A673 (cell line): ENCODE results near the gene PRMT7. TPM values are rescaled to one million over a fixed set of nuclear protein-coding genes. Genes with fewer than 3 reads are reported as not detected.
A peak's percentile ranks its signal among the peaks of the same experiment; 100 is the strongest.

ENCODE experiments used
- BruUV-seq: library from RNA; stranded (reverse); fragments of 400-500 nt; replicated peaks from 2 replicates; lab custom pipeline; 2021; lab: Mats Ljungman, UMichigan
- CTCF ChIA-PET: fragments of 300-600 bp; sonication (Branson Sonifier 250); formaldehyde crosslinking; loops from one replicate; lab custom pipeline; 2022; ENCODE audit warnings: antibody characterized with exemption; lab: Charles Lee
- POLR2A ChIA-PET: fragments of 300-600 bp; sonication (Branson Sonifier 250); formaldehyde crosslinking; loops from one replicate; lab custom pipeline; 2022; ENCODE audit warnings: antibody characterized with exemption; ENCODE audit not compliant: low non-redundant PET; lab: Charles Lee
- DNase-seq: peaks from one replicate; pipeline ENCODE4 v3.0.0-alpha.2; 2015; ENCODE audit warnings: low spot score
- H3K27ac ChIP-seq: fragments of 200-600 bp; sonication (generic); 2 replicates; pipeline ENCODE4 v1.5.1; 2016; ENCODE audit warnings: mixed run types, low read depth, mild to moderate bottlenecking, mixed read lengths, antibody characterized with exemption, low read length; ENCODE audit not compliant: poor library complexity, severe bottlenecking
- H3K27me3 ChIP-seq: fragments of 200-600 bp; sonication (generic); replicated peaks from 2 replicates; pipeline ENCODE4 v1.6.1; 2017; ENCODE audit warnings: mixed run types, low read depth, mild to moderate bottlenecking, mixed read lengths, antibody characterized with exemption, low read length; ENCODE audit not compliant: insufficient read depth, poor library complexity
- H3K36me3 ChIP-seq: fragments of 200-600 bp; sonication (generic); 2 replicates; pipeline ENCODE4 v1.6.1; 2016; ENCODE audit warnings: mixed run types, mild to moderate bottlenecking, mixed read lengths, antibody characterized with exemption, low read length; ENCODE audit not compliant: insufficient read depth, poor library complexity, severe bottlenecking
- H3K4me1 ChIP-seq: fragments of 200-600 bp; sonication (generic); 2 replicates; pipeline ENCODE4 v1.6.1; 2017; ENCODE audit warnings: mixed run types, mild to moderate bottlenecking, mixed read lengths, antibody characterized with exemption, low read length; ENCODE audit not compliant: insufficient read depth, poor library complexity, severe bottlenecking
- H3K4me3 ChIP-seq: fragments of 200-600 bp; sonication (generic); 2 replicates; pipeline ENCODE4 v1.5.1; 2016; ENCODE audit warnings: low read depth, mixed run types, mild to moderate bottlenecking, mixed read lengths, low read length; ENCODE audit not compliant: poor library complexity, severe bottlenecking
- H3K9me3 ChIP-seq: fragments of 200-600 bp; sonication (generic); 2 replicates; pipeline ENCODE4 v1.6.1; 2016; ENCODE audit warnings: mixed run types, low read depth, mild to moderate bottlenecking, mixed read lengths, antibody characterized with exemption, low read length; ENCODE audit not compliant: poor library complexity, severe bottlenecking
- EZH2 ChIP-seq: fragments of 200-600 bp; sonication (generic); IDR thresholded peaks from 2 replicates; pipeline ENCODE4 v1.6.1; 2017; ENCODE audit warnings: borderline replicate concordance, low read depth, mild to moderate bottlenecking, mixed read lengths, antibody characterized with exemption, low read length; ENCODE audit not compliant: poor library complexity, severe bottlenecking
- intact Hi-C: fragments of 100-400 bp; cut with micrococcal nuclease; formaldehyde crosslinking; loops from one replicate; pipeline ENCODE4 v1.10.0; 2022; ENCODE audit not compliant: unreplicated experiment
- total RNA-seq: library from RNA; stranded (reverse); gene quantifications from 2 replicates; pipeline ENCODE4 v1.2.3, GENCODE V29; 2021
- TF ChIP-seq, protein P1 (sequence below): fragments of 300-800, 200-600 bp; sonication (generic); conservative IDR thresholded peaks from 2 replicates; pipeline ENCODE4 v1.5.1; 2017; ENCODE audit warnings: low read depth, mild to moderate bottlenecking, antibody characterized with exemption, low read length, moderate library complexity, mixed read lengths

PRMT7 gene
- total RNA-seq, 1 experiment from 2014 or later, result 66.2 TPM

DNA sequence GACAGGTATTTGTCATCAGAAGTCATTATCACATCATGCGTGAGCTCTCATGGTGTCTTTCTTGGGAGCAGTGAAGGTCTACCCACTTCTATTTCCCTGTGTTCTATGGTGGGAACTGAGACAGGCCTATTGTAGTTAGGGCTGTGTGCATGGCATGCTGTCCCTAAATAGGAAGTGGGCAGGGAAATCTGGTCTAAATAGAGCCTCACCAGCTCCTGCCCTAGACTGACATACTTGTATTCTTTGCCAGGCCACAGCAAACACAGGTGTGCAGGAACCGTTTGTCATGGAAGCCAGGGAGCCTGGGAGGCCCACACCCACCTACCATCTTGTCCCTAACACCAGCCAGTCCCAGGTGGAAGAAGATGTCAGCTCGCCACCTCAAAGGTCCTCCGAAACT lies 36.4 kb upstream of the PRMT7 start:
- Histone ChIP-seq H3K9me3 (no peaks in the 10 kb centered on the region), H3K36me3 (peaks cover 4% of the 10 kb centered on the region), H3K4me1 (no peaks in the 10 kb centered on the region), H3K27me3 (no peaks in the 10 kb centered on the region), H3K4me3 (no peak overlapping the region), H3K27ac (no peak overlapping the region)
- BruUV-seq, result no TSS peak
- DNase-seq, result no peak
- ChIA-PET POLR2A (no interaction called here), CTCF (no interaction called here)
- no peak for TF ChIP-seq EZH2
- TF ChIP-seq, protein P1, sequence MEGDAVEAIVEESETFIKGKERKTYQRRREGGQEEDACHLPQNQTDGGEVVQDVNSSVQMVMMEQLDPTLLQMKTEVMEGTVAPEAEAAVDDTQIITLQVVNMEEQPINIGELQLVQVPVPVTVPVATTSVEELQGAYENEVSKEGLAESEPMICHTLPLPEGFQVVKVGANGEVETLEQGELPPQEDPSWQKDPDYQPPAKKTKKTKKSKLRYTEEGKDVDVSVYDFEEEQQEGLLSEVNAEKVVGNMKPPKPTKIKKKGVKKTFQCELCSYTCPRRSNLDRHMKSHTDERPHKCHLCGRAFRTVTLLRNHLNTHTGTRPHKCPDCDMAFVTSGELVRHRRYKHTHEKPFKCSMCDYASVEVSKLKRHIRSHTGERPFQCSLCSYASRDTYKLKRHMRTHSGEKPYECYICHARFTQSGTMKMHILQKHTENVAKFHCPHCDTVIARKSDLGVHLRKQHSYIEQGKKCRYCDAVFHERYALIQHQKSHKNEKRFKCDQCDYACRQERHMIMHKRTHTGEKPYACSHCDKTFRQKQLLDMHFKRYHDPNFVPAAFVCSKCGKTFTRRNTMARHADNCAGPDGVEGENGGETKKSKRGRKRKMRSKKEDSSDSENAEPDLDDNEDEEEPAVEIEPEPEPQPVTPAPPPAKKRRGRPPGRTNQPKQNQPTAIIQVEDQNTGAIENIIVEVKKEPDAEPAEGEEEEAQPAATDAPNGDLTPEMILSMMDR, result no peak
- intact Hi-C loops, result no loop called here

DNA sequence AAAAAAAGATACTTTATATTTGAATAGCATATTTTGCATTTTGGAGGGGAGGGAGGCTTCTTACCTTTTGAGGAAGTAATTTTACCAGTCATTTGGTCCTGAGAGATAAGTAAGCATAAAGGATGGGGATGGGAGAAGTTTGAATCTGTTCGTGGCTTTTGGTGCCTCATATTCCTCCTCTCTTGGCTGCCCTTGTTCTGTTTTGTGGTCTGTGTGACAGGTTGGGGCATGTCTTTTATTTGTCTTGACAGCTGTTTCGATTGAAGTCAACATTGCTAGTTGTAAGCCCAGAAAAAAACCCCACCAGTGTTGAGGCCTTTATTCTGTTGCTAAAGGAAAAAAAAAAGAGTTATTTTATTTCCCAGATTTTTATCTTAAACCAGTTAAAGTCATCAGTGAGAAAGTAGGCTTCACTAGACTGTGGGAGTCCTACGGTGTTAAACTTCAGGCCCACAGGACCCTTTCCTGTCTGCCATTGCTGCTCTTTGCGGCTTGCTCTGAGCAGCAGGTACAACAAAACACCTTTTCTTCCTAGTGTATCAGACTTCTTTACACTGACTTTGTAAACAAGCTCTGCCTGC lies 35.1 kb upstream of the PRMT7 start:
- H3K4me3 ChIP-seq, result no peak overlapping the region
- H3K9me3 ChIP-seq, result no peaks in the 10 kb centered on the region
- POLR2A ChIA-PET, result no interaction called here
- no peak for TF ChIP-seq EZH2
- BruUV-seq, result TSS peak; percentile 17
- no peak overlapping the region for H3K27ac ChIP-seq
- DNase-seq, result no peak
- intact Hi-C loops, result no loop called here
- H3K4me1 ChIP-seq, result no peaks in the 10 kb centered on the region
- CTCF ChIA-PET, result interaction anchor here (0.5 kb wide), 1 partner anchor 13 kb away, joined by 5 read pairs; no protein-coding TSS in a partner anchor
- H3K36me3 ChIP-seq, result peaks cover 4% of the 10 kb centered on the region
- no peaks in the 10 kb centered on the region for H3K27me3 ChIP-seq

DNA sequence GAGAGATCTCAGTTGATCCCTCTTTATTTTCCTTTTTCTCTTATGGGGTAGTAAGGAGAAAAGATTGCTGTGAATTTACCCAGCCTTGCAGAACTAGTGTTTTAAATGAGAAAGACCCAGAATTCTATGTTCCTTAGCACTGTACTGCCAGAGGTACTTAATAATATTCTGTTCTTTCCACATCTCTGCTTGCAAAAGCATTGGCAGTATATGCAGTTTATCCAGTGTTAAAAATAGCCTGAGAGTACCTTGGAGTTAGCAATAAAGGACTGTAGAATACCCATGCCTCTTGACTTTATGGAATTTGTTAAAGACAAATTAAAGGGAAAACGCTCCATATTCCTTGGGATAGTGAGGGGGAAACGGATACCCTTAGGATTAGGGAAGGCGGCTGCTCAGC lies 34.6 kb upstream of the PRMT7 start:
- intact Hi-C loops, result no loop called here
- POLR2A ChIA-PET, result no interaction called here

More for the DNA sequence above, 34.6 kb upstream of the PRMT7 start:
- no peak overlapping the region for H3K27ac ChIP-seq
- no TSS peak for BruUV-seq
- TF ChIP-seq, protein P1, result no peak
- TF ChIP-seq EZH2, result no peak
- CTCF ChIA-PET, result no interaction called here
- DNase-seq, result no peak
- no peaks in the 10 kb centered on the region for H3K27me3 ChIP-seq
- H3K36me3 ChIP-seq, result peaks cover 4% of the 10 kb centered on the region
- H3K4me3 ChIP-seq, result no peak overlapping the region
- H3K9me3 ChIP-seq, result no peaks in the 10 kb centered on the region
- no peaks in the 10 kb centered on the region for H3K4me1 ChIP-seq
